ENCODE data around the gene THADA.
"Not testable (repeated sequence)": the region's sequence is repeated elsewhere in the genome, so short reads cannot be mapped to it uniquely, and the experiment has no call there.

The THADA gene

DNA sequence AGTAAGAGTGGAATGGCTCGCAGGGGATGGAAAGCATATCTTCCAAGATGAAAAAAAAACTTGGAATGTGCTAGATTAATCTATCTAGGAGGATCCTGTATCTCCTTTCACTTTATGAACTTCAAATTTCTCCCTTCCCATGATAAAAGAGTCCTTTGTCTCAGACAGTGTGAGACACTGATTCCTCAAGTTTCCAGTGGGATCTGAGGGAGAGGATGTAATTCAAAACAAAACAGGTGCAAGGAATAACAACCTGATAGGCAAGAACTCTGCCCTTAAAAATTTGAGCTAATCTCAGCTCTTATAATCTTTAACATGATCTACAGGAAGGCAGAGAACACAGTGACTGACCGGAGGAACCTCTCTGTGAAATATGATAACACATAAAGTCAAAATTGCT, 207.5 kb downstream of the THADA start (continued):
- TF ChIP-seq, protein P1, sequence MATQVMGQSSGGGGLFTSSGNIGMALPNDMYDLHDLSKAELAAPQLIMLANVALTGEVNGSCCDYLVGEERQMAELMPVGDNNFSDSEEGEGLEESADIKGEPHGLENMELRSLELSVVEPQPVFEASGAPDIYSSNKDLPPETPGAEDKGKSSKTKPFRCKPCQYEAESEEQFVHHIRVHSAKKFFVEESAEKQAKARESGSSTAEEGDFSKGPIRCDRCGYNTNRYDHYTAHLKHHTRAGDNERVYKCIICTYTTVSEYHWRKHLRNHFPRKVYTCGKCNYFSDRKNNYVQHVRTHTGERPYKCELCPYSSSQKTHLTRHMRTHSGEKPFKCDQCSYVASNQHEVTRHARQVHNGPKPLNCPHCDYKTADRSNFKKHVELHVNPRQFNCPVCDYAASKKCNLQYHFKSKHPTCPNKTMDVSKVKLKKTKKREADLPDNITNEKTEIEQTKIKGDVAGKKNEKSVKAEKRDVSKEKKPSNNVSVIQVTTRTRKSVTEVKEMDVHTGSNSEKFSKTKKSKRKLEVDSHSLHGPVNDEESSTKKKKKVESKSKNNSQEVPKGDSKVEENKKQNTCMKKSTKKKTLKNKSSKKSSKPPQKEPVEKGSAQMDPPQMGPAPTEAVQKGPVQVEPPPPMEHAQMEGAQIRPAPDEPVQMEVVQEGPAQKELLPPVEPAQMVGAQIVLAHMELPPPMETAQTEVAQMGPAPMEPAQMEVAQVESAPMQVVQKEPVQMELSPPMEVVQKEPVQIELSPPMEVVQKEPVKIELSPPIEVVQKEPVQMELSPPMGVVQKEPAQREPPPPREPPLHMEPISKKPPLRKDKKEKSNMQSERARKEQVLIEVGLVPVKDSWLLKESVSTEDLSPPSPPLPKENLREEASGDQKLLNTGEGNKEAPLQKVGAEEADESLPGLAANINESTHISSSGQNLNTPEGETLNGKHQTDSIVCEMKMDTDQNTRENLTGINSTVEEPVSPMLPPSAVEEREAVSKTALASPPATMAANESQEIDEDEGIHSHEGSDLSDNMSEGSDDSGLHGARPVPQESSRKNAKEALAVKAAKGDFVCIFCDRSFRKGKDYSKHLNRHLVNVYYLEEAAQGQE (tag by site-specific recombination; IDR thresholded peaks at IDR 0.05), result no peak
- no peak for TF ChIP-seq ZNF354C (tag by site-specific recombination; IDR thresholded peaks at IDR 0.05; ENCODE audit: borderline replicate concordance, low read depth)

DNA sequence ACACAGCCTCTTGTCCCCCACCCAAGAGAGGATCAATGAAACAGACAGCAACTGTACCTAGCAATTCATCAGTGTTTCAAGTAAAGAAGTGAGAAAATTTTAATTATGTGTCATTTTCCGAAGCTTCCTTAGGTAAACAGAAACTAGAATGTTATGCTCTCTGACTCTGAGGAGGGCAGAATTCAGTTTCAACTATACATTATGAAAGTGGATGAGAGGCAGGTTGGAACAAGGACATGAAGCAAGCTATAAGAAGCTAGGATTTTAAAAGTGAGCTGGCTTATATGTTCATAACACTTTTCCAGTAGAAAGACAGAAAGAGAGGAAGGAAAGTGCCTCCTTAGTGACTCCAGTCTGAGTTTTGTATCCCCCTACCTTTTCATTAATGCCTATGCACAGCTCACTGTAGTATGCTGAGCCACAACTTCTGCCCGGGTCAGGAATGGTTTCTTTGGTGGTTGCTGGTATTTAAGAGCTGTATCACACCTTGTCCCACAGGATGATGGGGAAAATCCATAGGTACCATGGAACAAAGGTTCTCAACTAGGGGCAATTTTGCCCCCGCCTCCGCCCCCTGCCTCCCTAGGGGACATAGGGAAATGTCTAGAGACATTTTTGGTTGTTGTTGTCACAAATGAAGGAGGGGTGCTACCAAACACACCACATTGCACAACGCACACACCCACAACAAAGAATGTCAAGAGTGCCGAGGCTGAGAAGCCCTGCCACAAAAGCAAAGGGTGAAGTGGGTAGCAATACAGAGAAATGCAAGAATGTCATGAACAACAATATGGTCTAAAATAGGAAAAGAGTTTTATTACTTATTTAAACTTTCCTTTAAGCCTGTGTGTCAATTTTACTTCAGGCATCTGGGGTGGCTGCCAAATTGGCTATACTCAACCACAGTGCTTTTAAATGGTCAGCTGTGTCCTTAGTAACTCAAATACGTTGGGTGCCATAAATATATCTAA, 208.5 kb downstream of the THADA start:
- Histone ChIP-seq H3K27ac (ENCODE audit: extremely low read depth, low read depth, low read length) (no peak overlapping the region), H3K4me1 (ENCODE audit: control insufficient read depth, insufficient read depth, low read length) (peaks cover 6% of the 10 kb centered on the region; the same call in 1 of the 2 replicates), H3K36me3 (ENCODE audit: control insufficient read depth in 2 of 2, insufficient read depth in 1 of 2, low read length in 2 of 2) (no peaks in the 10 kb centered on the region), H3K4me3 (ENCODE audit: low read depth, low read length) (no peak overlapping the region), H3K9me3 (ENCODE audit: control insufficient read depth, insufficient read depth, low read depth, low read length) (no peaks in the 10 kb centered on the region)
- TF ChIP-seq, protein P2, sequence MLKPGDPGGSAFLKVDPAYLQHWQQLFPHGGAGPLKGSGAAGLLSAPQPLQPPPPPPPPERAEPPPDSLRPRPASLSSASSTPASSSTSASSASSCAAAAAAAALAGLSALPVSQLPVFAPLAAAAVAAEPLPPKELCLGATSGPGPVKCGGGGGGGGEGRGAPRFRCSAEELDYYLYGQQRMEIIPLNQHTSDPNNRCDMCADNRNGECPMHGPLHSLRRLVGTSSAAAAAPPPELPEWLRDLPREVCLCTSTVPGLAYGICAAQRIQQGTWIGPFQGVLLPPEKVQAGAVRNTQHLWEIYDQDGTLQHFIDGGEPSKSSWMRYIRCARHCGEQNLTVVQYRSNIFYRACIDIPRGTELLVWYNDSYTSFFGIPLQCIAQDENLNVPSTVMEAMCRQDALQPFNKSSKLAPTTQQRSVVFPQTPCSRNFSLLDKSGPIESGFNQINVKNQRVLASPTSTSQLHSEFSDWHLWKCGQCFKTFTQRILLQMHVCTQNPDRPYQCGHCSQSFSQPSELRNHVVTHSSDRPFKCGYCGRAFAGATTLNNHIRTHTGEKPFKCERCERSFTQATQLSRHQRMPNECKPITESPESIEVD (tag by site-specific recombination; IDR thresholded peaks at IDR 0.05), result peak; percentile 55
- TF ChIP-seq MZF1 (tag by site-specific recombination; IDR thresholded peaks at IDR 0.05; ENCODE audit: borderline replicate concordance) (no peak), ZNF433 (tag by site-specific recombination; IDR thresholded peaks at IDR 0.05; ENCODE audit: low read depth) (no peak)
- TF ChIP-seq, protein P3, sequence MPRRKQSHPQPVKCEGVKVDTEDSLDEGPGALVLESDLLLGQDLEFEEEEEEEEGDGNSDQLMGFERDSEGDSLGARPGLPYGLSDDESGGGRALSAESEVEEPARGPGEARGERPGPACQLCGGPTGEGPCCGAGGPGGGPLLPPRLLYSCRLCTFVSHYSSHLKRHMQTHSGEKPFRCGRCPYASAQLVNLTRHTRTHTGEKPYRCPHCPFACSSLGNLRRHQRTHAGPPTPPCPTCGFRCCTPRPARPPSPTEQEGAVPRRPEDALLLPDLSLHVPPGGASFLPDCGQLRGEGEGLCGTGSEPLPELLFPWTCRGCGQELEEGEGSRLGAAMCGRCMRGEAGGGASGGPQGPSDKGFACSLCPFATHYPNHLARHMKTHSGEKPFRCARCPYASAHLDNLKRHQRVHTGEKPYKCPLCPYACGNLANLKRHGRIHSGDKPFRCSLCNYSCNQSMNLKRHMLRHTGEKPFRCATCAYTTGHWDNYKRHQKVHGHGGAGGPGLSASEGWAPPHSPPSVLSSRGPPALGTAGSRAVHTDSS (tag by site-specific recombination; IDR thresholded peaks at IDR 0.05), result no peak
- ChIA-PET CTCF (interaction anchor here (0.6 to 0.7 kb wide), 2 partner anchors 12 to 88 kb away, joined by 3 to 4 read pairs; no protein-coding TSS in a partner anchor), POLR2A (no interaction called here)

DNA sequence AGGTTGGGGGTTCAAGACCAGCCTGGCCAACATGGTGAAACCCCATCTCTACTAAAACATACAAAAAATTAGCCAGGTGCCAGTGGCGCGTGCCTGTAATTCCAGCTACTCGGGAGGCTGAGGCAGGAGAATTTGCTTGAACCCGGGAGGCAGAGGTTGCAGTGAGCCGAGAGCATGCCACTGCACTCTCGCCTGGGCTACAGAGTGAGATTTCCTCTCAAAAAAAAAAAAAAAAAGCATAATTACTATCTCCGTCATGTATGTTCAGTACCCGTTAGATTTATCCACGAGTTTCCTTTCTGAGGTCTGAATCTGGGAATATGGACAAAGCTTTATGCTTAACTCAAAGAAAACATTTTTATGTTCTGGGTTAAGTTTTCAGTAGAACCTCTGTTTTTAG, 209.2 kb downstream of the THADA start:
- H3K4me1 ChIP-seq (ENCODE audit: control insufficient read depth, insufficient read depth, low read length); H3K4me3 ChIP-seq (ENCODE audit: low read depth, low read length); H3K27ac ChIP-seq (ENCODE audit: extremely low read depth, low read depth, low read length); POLR2A ChIA-PET; H3K36me3 ChIP-seq (ENCODE audit: control insufficient read depth in 2 of 2, insufficient read depth in 1 of 2, low read length in 2 of 2); H3K9me3 ChIP-seq (ENCODE audit: control insufficient read depth, insufficient read depth, low read depth, low read length): not testable (repeated sequence)
- CTCF ChIA-PET, result interaction anchor here (0.7 kb wide), 1 partner anchor 13 kb away, joined by 4 read pairs; no protein-coding TSS in a partner anchor

DNA sequence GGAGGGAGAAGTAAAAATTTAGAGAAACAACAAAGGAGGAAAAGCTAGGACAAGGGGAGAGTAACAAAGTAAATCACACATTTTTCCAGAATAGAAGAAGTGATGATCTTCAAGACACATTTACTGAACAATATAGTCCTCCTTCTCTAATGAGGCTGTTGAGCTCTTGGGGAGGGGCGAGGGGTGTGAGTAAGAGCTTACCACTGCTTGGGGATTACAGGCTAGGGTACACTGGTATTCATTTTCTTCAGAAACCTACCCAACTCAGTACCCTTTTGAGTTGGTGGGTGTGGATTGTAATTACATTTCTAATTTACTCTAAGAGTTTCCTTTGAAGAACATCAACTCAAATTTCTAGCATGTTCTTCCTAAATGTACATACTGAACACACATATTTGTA, 211.7 kb downstream of the THADA start:
- ChIA-PET CTCF (interaction anchor here (0.6 kb wide), 1 partner anchor 40 kb away, joined by 3 read pairs; no protein-coding TSS in a partner anchor), POLR2A (no interaction called here)
- TF ChIP-seq ZNF561 (tag by site-specific recombination; IDR thresholded peaks at IDR 0.05; ENCODE audit: borderline replicate concordance) (no peak), RBAK (tag by site-specific recombination; IDR thresholded peaks at IDR 0.05) (no peak), GLIS1 (tag by site-specific recombination; IDR thresholded peaks at IDR 0.05) (no peak), KLF7 (tag by site-specific recombination; IDR thresholded peaks at IDR 0.05; ENCODE audit: borderline replicate concordance) (no peak)
- TF ChIP-seq, protein P4, sequence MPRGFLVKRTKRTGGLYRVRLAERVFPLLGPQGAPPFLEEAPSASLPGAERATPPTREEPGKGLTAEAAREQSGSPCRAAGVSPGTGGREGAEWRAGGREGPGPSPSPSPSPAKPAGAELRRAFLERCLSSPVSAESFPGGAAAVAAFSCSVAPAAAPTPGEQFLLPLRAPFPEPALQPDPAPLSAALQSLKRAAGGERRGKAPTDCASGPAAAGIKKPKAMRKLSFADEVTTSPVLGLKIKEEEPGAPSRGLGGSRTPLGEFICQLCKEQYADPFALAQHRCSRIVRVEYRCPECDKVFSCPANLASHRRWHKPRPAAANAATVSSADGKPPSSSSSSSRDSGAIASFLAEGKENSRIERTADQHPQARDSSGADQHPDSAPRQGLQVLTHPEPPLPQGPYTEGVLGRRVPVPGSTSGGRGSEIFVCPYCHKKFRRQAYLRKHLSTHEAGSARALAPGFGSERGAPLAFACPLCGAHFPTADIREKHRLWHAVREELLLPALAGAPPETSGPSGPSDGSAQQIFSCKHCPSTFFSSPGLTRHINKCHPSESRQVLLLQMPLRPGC (tag by site-specific recombination; IDR thresholded peaks at IDR 0.05), result no peak
- TF ChIP-seq, protein P5, sequence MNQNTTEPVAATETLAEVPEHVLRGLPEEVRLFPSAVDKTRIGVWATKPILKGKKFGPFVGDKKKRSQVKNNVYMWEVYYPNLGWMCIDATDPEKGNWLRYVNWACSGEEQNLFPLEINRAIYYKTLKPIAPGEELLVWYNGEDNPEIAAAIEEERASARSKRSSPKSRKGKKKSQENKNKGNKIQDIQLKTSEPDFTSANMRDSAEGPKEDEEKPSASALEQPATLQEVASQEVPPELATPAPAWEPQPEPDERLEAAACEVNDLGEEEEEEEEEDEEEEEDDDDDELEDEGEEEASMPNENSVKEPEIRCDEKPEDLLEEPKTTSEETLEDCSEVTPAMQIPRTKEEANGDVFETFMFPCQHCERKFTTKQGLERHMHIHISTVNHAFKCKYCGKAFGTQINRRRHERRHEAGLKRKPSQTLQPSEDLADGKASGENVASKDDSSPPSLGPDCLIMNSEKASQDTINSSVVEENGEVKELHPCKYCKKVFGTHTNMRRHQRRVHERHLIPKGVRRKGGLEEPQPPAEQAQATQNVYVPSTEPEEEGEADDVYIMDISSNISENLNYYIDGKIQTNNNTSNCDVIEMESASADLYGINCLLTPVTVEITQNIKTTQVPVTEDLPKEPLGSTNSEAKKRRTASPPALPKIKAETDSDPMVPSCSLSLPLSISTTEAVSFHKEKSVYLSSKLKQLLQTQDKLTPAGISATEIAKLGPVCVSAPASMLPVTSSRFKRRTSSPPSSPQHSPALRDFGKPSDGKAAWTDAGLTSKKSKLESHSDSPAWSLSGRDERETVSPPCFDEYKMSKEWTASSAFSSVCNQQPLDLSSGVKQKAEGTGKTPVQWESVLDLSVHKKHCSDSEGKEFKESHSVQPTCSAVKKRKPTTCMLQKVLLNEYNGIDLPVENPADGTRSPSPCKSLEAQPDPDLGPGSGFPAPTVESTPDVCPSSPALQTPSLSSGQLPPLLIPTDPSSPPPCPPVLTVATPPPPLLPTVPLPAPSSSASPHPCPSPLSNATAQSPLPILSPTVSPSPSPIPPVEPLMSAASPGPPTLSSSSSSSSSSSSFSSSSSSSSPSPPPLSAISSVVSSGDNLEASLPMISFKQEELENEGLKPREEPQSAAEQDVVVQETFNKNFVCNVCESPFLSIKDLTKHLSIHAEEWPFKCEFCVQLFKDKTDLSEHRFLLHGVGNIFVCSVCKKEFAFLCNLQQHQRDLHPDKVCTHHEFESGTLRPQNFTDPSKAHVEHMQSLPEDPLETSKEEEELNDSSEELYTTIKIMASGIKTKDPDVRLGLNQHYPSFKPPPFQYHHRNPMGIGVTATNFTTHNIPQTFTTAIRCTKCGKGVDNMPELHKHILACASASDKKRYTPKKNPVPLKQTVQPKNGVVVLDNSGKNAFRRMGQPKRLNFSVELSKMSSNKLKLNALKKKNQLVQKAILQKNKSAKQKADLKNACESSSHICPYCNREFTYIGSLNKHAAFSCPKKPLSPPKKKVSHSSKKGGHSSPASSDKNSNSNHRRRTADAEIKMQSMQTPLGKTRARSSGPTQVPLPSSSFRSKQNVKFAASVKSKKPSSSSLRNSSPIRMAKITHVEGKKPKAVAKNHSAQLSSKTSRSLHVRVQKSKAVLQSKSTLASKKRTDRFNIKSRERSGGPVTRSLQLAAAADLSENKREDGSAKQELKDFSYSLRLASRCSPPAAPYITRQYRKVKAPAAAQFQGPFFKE (tag by site-specific recombination; IDR thresholded peaks at IDR 0.05; ENCODE audit: borderline replicate concordance), result no peak

More for the DNA sequence above, 211.7 kb downstream of the THADA start:
- Histone ChIP-seq H3K36me3 (ENCODE audit: control insufficient read depth in 2 of 2, insufficient read depth in 1 of 2, low read length in 2 of 2) (no peaks in the 10 kb centered on the region), H3K4me1 (ENCODE audit: control insufficient read depth, insufficient read depth, low read length) (peaks cover 6% of the 10 kb centered on the region; the same call in 1 of the 2 replicates), H3K9me3 (ENCODE audit: control insufficient read depth, insufficient read depth, low read depth, low read length) (no peaks in the 10 kb centered on the region), H3K4me3 (ENCODE audit: low read depth, low read length) (no peak overlapping the region), H3K27ac (ENCODE audit: extremely low read depth, low read depth, low read length) (no peak overlapping the region)

Measured in HEK293 (cell line).